C4-2B (cell line): ENCODE measurements around the gene UQCC3.

ENCODE experiments used
- CTCF ChIP-seq: fragments of 450-650 bp; conservative IDR thresholded peaks from 2 replicates; pipeline ENCODE4 v1.5.1; 2017; ENCODE audit warnings: mild to moderate bottlenecking
- ZFX ChIP-seq: fragments of 450-650 bp; IDR thresholded peaks from 2 replicates; pipeline ENCODE4 v1.6.1; 2017

- TF ChIP-seq CTCF (no peak), ZFX (0 out of 2 replicates have a peak, but pooled peaks have one; percentile 30)
Measured at GRCh38 chr11:62665599-62666258, 5.7 kb upstream of the UQCC3 start.
